Tibial artery (tissue), 4 donors: ENCODE results near the gene IL1RAP.

Source experiments
- DNase-seq, 2 donors: peaks; one replicate each; pipeline ENCODE4 v3.0.0-alpha.2; 2019
- H3K27ac ChIP-seq, 2 donors: fragments of 200-600 bp; sonication (generic) in 1 of 2; 1 replicate in 1 of 2; 2 replicates in 1 of 2; pipeline ENCODE4 v1.5.1; 2018 to 2019; ENCODE audit warnings: mild to moderate bottlenecking in 1 of 2
- H3K27me3 ChIP-seq, 2 donors: fragments of 200-600 bp; sonication (generic) in 1 of 2; one replicate each; pipeline versions ENCODE4 v1.5.1 to v1.6.0; 2016 to 2019
- H3K36me3 ChIP-seq, 3 donors: fragments of 200-600 bp; sonication (generic) in 2 of 3; one replicate each; pipeline ENCODE4 v1.5.1; 2016 to 2019; ENCODE audit warnings: mild to moderate bottlenecking in 2 of 3
- H3K4me1 ChIP-seq, 4 donors: fragments of 200-600 bp; sonication (generic) in 2 of 4; 1 replicate in 3 of 4; 2 replicates in 1 of 4; pipeline ENCODE4 v1.5.1; 2016 to 2019
- H3K4me3 ChIP-seq, 2 donors: fragments of 200-600 bp; sonication (generic) in 1 of 2; 1 replicate in 1 of 2; 2 replicates in 1 of 2; pipeline ENCODE4 v1.5.1; 2018 to 2019; ENCODE audit warnings: mild to moderate bottlenecking in 2 of 2
- H3K9me3 ChIP-seq, 3 donors: fragments of 200-600 bp; sonication (generic) in 1 of 3; one replicate each; pipeline ENCODE4 v1.5.1; 2016 to 2019
- intact Hi-C: fragments of 100-400 bp; cut with DNase I; formaldehyde crosslinking; loops from one replicate; pipeline ENCODE4 v1.15.0; 2023; ENCODE audit warnings: low total_unique reads
- TF ChIP-seq, protein P1 (sequence below), 2 experiments: fragments of 200-600 bp in 1 of 2; fragments of 450-650 bp in 1 of 2; IDR thresholded peaks; one replicate each; pipeline ENCODE4 v1.5.1; 2017 to 2019; ENCODE audit warnings: antibody characterized with exemption in 2 of 2, mild to moderate bottlenecking in 1 of 2, moderate library complexity in 1 of 2

Gene IL1RAP

GRCh38 chr3:190558316-190558715 lies 44.4 kb downstream of the IL1RAP start:
- Histone ChIP-seq H3K4me3 (no peak overlapping the region), H3K36me3 (peaks cover 0 to 5% (median 0%) of the 10 kb centered on the region in 3 donors), H3K4me1 (no peaks in the 10 kb centered on the region), H3K9me3 (no peaks in the 10 kb centered on the region), H3K27ac (no peak overlapping the region), H3K27me3 (no peaks in the 10 kb centered on the region)
- DNase-seq: no peak
- intact Hi-C loops: no loop called here
- TF ChIP-seq, protein P1, sequence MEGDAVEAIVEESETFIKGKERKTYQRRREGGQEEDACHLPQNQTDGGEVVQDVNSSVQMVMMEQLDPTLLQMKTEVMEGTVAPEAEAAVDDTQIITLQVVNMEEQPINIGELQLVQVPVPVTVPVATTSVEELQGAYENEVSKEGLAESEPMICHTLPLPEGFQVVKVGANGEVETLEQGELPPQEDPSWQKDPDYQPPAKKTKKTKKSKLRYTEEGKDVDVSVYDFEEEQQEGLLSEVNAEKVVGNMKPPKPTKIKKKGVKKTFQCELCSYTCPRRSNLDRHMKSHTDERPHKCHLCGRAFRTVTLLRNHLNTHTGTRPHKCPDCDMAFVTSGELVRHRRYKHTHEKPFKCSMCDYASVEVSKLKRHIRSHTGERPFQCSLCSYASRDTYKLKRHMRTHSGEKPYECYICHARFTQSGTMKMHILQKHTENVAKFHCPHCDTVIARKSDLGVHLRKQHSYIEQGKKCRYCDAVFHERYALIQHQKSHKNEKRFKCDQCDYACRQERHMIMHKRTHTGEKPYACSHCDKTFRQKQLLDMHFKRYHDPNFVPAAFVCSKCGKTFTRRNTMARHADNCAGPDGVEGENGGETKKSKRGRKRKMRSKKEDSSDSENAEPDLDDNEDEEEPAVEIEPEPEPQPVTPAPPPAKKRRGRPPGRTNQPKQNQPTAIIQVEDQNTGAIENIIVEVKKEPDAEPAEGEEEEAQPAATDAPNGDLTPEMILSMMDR (IDR thresholded peaks at IDR 0.05): no peak

DNA sequence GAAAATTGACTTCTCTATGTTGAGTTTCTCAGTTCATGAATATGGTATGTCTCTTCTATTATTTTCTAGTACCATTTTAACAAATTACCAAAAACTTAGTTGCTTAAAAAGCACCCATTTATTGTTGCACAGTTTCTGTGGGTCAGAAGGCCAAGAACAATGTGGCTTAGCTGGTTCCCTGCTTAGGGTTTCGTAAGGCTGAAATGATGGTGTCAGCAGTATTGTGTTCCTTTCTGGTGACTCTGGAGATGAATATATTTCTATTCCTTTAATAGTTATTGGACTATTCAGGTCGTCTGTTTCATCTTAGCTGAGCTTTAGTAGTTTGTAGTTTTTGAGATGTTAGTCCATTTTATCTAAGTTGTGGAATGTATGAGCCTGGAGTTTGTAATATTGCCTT lies 44.9 kb downstream of the IL1RAP start:
- Histone ChIP-seq H3K27ac (no peak overlapping the region), H3K9me3 (no peaks in the 10 kb centered on the region), H3K4me3 (no peak overlapping the region), H3K27me3 (no peaks in the 10 kb centered on the region), H3K4me1 (no peaks in the 10 kb centered on the region), H3K36me3 (peaks cover 0 to 5% (median 0%) of the 10 kb centered on the region in 3 donors)
- intact Hi-C loops: no loop called here
- TF ChIP-seq, protein P1 (IDR thresholded peaks at IDR 0.05): no peak
- DNase-seq: no peak

DNA sequence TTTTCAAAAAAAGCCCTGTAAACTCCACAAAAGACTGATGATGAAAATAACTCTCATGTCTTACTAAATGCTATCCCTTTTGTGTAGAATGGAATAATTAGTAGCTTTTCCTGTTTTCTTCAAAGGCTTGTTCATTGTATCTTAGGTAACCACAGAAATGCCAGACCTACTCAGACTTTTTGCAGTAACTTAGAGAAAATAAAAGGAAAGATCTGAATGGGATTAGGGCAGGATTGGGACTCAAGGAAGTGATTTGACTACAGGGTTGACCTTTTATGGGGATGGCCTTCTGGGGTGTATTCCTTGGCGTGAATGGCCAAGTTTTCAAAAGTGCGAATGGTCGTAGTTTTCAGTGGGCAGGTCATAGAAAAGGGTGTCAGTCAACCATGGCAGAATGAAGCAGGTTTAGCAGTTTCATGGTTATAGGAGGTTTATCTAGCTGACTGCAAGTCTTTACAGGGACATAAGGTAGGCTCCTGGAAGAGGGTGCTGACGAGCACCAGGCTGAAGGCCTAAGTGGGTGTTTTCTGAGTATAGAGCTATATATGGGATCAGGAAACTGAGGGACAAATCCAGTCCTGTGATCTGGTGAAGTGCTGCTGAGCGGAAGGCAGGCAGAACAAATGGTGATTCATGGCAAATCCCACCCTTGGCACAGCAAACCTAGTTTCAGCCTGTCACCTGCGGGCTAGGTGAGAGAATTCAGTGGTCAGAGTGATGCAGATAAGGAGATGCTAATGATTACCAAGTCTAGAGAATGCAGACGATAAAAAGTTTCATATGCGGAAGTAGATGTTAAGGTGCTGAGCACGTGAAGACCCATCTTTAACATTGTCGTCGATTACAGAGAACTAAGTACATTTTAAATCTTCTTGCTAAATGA lies 46.4 kb downstream of the IL1RAP start:
- H3K27ac ChIP-seq: no peak overlapping the region
- intact Hi-C loops: no loop called here
- TF ChIP-seq, protein P1 (IDR thresholded peaks at IDR 0.05): no peak

DNA sequence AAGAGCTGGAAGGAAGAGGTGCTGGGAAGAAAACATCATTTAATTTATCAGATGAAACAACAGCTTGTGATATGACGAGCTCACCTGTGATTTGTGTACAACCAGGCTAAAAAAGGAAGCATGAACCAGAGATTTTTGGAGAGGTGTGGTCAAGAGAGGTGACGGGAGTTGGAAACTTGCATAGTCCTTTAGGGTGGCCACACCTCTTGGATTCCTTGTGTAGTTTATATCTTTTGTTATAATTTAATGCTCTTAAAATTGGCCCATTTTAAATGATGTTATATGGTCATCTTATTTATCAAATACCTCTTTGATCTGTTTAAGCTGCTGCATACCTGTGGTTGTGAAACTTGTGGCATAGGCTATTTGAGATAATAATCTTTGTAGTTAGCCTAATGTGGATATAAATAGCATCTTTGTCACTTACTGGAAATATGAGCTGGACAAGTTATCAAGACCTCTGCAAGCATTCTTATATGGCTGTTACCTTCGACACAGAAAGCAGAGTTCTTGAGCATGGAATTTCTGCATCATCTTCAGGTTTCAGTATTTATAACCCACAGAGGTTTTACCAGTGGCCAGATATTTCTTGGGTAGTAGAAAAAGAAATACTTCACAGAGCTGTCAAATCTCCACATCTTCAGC lies 49.1 kb downstream of the IL1RAP start:
- intact Hi-C loops: no loop called here
- Histone ChIP-seq H3K36me3 (no peaks in the 10 kb centered on the region), H3K27me3 (no peaks in the 10 kb centered on the region), H3K27ac (no peak overlapping the region), H3K9me3 (no peaks in the 10 kb centered on the region), H3K4me1 (peaks cover 0 to 13% (median 4%) of the 10 kb centered on the region in 4 donors), H3K4me3 (no peak overlapping the region)
- DNase-seq: no peak
- TF ChIP-seq, protein P1 (IDR thresholded peaks at IDR 0.05): no peak

More for the DNA sequence above, 46.4 kb downstream of the IL1RAP start:
- Histone ChIP-seq H3K4me1 (no peaks in the 10 kb centered on the region), H3K4me3 (no peak overlapping the region), H3K9me3 (no peaks in the 10 kb centered on the region), H3K36me3 (peaks cover 0 to 5% (median 0%) of the 10 kb centered on the region in 3 donors), H3K27me3 (no peaks in the 10 kb centered on the region)
- DNase-seq: no peak

GRCh38 chr3:190564175-190564574 lies 50.3 kb downstream of the IL1RAP start:
- H3K9me3 ChIP-seq: no peaks in the 10 kb centered on the region
- no peaks in the 10 kb centered on the region for H3K36me3 ChIP-seq
- intact Hi-C loops: no loop called here
- DNase-seq: no peak
- H3K4me1 ChIP-seq: peaks cover 0 to 13% (median 4%) of the 10 kb centered on the region in 4 donors
- TF ChIP-seq, protein P1 (IDR thresholded peaks at IDR 0.05): no peak
- no peaks in the 10 kb centered on the region for H3K27me3 ChIP-seq
- no peak overlapping the region for H3K27ac ChIP-seq
- no peak overlapping the region for H3K4me3 ChIP-seq
